Activated CD8-positive, alpha-beta T cell treated with anti-CD3 and anti-CD28 coated beads for 36 hours (primary cell): ENCODE data around the gene SLAIN2. TPM values are rescaled to one million over a fixed set of nuclear protein-coding genes. Genes with fewer than 3 reads are reported as not detected.
"Not testable (repeated sequence)": the region's sequence is repeated elsewhere in the genome, so short reads cannot be mapped to it uniquely, and the experiment has no call there.

Experiments
- ATAC-seq: fragments of 200-7000 bp; cut with Tn5 transposase; one replicate; pipeline ENCODE4 v1.10.0; 2021; ENCODE audit warnings: mild to moderate bottlenecking, moderate library complexity
- CTCF ChIA-PET: fragments of 350-600 bp; sonication (Branson Sonifier 250); formaldehyde crosslinking; loops from one replicate; lab custom pipeline; 2021; ENCODE audit warnings: antibody characterized with exemption; lab: Charles Lee
- POLR2A ChIA-PET: fragments of 350-600 bp; sonication (Branson Sonifier 250); formaldehyde crosslinking; loops from one replicate; lab custom pipeline; 2021; ENCODE audit warnings: antibody characterized with exemption; lab: Charles Lee
- DNase-seq: peaks from one replicate; pipeline ENCODE4 v3.0.0-alpha.2; 2020
- H3K27ac Mint-ChIP-seq: one replicate; pipeline ENCODE4 v1.8.0; 2021; ENCODE audit warnings: mild to moderate bottlenecking, mixed read lengths
- H3K27me3 Mint-ChIP-seq: one replicate; pipeline ENCODE4 v1.8.0; 2021; ENCODE audit warnings: mixed read lengths
- H3K36me3 Mint-ChIP-seq: one replicate; pipeline ENCODE4 v1.8.0; 2021; ENCODE audit warnings: low read depth, mixed read lengths
- H3K4me1 Mint-ChIP-seq: one replicate; pipeline ENCODE4 v1.8.0; 2021; ENCODE audit warnings: low read depth, mixed read lengths
- H3K4me3 Mint-ChIP-seq: one replicate; pipeline ENCODE4 v1.8.0; 2021; ENCODE audit warnings: mild to moderate bottlenecking, moderate library complexity, mixed read lengths
- H3K9me3 Mint-ChIP-seq: one replicate; pipeline ENCODE4 v1.8.0; 2021; ENCODE audit warnings: mixed read lengths
- CTCF ChIP-seq: fragments of 200-600 bp; IDR thresholded peaks from one replicate; pipeline ENCODE4 v1.8.0; 2022; ENCODE audit warnings: antibody characterized with exemption, mild to moderate bottlenecking
- intact Hi-C: fragments of 100-400 bp; cut with micrococcal nuclease; formaldehyde crosslinking; loops from one replicate; pipeline ENCODE4 v1.10.0; 2022
- total RNA-seq, 2 experiments: library from RNA; stranded (reverse); gene quantifications; one replicate each; pipeline ENCODE4 v1.2.3, GENCODE V29; 2021

Gene SLAIN2
- total RNA-seq, 2 experiments from 2014 or later = 48.6 to 53.2 TPM

DNA sequence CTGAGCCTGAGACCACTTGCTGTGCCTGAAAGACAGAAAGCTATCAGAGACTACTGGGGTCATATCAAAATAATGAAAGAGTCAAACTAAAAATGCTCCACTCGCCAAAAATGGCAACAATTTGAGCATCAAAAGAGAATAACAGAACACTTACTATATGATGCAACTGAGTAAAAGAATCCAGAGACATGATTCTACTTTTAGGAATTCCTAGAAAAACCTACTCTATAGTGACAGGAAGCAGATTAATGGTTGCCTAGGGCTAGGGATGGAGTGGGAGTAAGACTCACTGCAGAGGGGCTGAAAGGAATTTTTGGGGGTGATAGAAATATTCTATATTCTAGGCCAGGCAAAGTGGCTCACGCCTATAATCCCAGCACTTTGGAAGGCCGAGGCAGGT, 29.4 kb upstream of the SLAIN2 start:
- no peaks in the 10 kb centered on the region for H3K9me3 Mint-ChIP-seq
- ATAC-seq (no peak), DNase-seq (no peak)
- no peaks in the 10 kb centered on the region for H3K27me3 Mint-ChIP-seq
- no peaks in the 10 kb centered on the region for H3K36me3 Mint-ChIP-seq
- no peak for TF ChIP-seq CTCF
- no peak overlapping the region for H3K27ac Mint-ChIP-seq
- no peak overlapping the region for H3K4me3 Mint-ChIP-seq
- ChIA-PET CTCF (interaction anchor here (1.2 to 1.7 kb wide), 2 partner anchors 8 to 164 kb away, joined by 4 read pairs; no protein-coding TSS in a partner anchor), POLR2A (interaction anchor here (1.0 kb wide), 1 partner anchor 30 kb away, joined by 3 read pairs; the partner anchor contains the start of gene SLAIN2)
- H3K4me1 Mint-ChIP-seq = peaks cover 6% of the 10 kb centered on the region
- intact Hi-C loops = no loop called here

DNA sequence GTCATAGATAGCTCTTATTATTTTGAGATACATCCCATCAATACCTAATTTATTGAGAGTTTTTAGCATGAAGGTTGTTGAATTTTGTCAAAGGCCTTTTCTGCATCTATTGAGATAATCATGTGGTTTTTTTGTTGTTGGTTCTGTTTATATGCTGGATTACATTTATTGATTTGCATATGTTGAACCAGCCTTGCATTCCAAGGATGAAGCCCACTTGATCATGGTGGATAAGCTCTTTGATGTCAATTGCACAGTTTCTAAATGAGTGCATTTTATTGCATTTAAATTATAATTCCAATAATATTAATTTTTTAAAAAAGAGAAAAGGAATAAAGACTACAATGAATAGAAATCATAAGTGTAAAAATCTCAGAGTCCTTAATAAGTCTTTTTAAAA, 26.6 kb upstream of the SLAIN2 start:
- H3K4me3 Mint-ChIP-seq, H3K4me1 Mint-ChIP-seq, POLR2A ChIA-PET, ATAC-seq, H3K27ac Mint-ChIP-seq, H3K9me3 Mint-ChIP-seq, intact Hi-C loops, H3K36me3 Mint-ChIP-seq, DNase-seq, H3K27me3 Mint-ChIP-seq: not testable (repeated sequence)
- CTCF ChIA-PET = interaction anchor here (1.2 to 2.0 kb wide), 3 partner anchors 14 to 187 kb away, joined by 3 to 9 read pairs (median 3); no protein-coding TSS in a partner anchor

DNA sequence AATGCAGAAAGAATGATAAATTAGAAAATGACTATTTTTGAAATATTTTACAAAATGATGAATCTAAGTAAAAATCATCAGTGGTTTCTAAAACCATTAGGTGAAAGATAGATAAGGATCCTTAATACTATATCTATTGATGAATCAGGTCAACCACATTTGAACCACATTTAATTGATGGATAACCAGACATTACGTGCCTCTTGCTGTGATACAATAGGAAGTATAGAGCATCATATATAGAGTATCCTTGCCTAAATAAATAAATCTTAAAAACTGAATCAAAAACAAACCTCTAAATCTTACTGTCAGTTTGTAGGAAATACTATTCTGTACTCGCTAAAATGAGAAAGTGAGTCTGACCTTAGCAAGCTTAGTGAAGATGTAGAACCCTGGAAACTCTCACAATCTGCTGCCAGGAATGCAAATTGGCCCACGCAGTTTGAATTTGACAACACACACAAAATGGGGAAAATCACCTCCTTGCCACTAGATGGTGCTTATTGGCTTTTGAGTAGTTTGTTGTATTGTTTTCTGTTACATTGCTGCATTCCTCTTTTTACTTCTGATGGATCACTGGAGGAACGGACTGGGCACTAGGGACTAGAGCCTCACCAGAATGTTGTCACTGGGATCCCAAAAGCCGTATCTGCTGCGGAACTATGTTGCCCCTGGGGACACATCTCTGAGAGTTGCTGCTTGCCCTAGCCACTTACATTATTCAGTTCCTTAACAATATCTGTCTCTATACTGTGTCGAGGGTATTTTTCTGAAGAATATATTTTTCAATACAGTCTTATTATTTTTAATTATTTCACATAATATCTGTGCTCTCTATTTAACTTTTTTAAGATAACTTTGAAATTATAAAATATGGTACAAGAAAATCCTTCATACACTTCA, 25.4 kb upstream of the SLAIN2 start:
- peak; percentile 47 for DNase-seq
- Mint-ChIP-seq H3K4me1 (peaks cover 6% of the 10 kb centered on the region), H3K4me3 (no peak overlapping the region), H3K27me3 (no peaks in the 10 kb centered on the region), H3K9me3 (no peaks in the 10 kb centered on the region), H3K36me3 (no peaks in the 10 kb centered on the region), H3K27ac (no peak overlapping the region)
- ChIA-PET CTCF (interaction anchor here (0.8 to 2.0 kb wide), 5 partner anchors 12 to 208 kb away, joined by 3 to 9 read pairs (median 3); no protein-coding TSS in a partner anchor), POLR2A (no interaction called here)
- ATAC-seq = peak; percentile 72
- TF ChIP-seq CTCF = peak; percentile 77
- intact Hi-C loops = no loop called here

GRCh38 chr4:48321312-48321711, 20.0 kb upstream of the SLAIN2 start:
- ATAC-seq (no peak), DNase-seq (no peak)
- Mint-ChIP-seq H3K9me3 (no peaks in the 10 kb centered on the region), H3K4me3 (no peak overlapping the region), H3K4me1 (no peaks in the 10 kb centered on the region), H3K27ac (no peak overlapping the region), H3K36me3 (no peaks in the 10 kb centered on the region), H3K27me3 (peaks cover 2% of the 10 kb centered on the region)
- no peak for TF ChIP-seq CTCF
- POLR2A ChIA-PET = no interaction called here
- intact Hi-C loops = no loop called here
- CTCF ChIA-PET = no interaction called here

- intact Hi-C loops = no loop called here
- H3K27me3 Mint-ChIP-seq = peaks cover 2% of the 10 kb centered on the region
- DNase-seq (no peak), ATAC-seq (no peak)
- H3K4me3 Mint-ChIP-seq = no peak overlapping the region
- POLR2A ChIA-PET = no interaction called here
- no peaks in the 10 kb centered on the region for H3K36me3 Mint-ChIP-seq
- H3K4me1 Mint-ChIP-seq = no peaks in the 10 kb centered on the region
- no peak overlapping the region for H3K27ac Mint-ChIP-seq
- TF ChIP-seq CTCF = no peak
- H3K9me3 Mint-ChIP-seq = no peaks in the 10 kb centered on the region
- CTCF ChIA-PET = no interaction called here
Measured at GRCh38 chr4:48322063-48322462, 19.3 kb upstream of the SLAIN2 start.
